ENCODE results near the gene IL37. TPM values are rescaled to one million over a fixed set of nuclear protein-coding genes. Genes with fewer than 3 reads are reported as not detected.

The IL37 gene
- total and polyA plus RNA-seq, 2 experiments from 2014 or later = not detected

- Histone ChIP-seq H3K36me3 (ENCODE audit: insufficient read depth) (no peaks in the 10 kb centered on the region), H3K27ac (ENCODE audit: low read depth) (no peak overlapping the region), H3K27me3 (ENCODE audit: insufficient read depth) (no peaks in the 10 kb centered on the region), H3K9me2 (ENCODE audit: insufficient read depth) (no peaks in the 10 kb centered on the region), H4K20me1 (replicated peaks; ENCODE audit: insufficient read depth) (no peaks in the 10 kb centered on the region), H2AFZ (no peak overlapping the region), H3K4me2 (no peak overlapping the region), H3K4me3 (no peak overlapping the region), H3K4me1 (ENCODE audit: insufficient read depth) (no peaks in the 10 kb centered on the region), H3K79me2 (replicated peaks; ENCODE audit: insufficient read depth) (no peaks in the 10 kb centered on the region), H3F3A (replicated peaks; ENCODE audit: low read depth) (no peaks in the 10 kb centered on the region)
- ATAC-seq (no peak), DNase-seq (ENCODE audit: low spot score) (no peak)
- Mint-ChIP-seq H3K4me1 (peaks cover 4% of the 10 kb centered on the region), H3K27ac (no peak overlapping the region), H3K9me3 (no peaks in the 10 kb centered on the region), H3K4me3 (no peak overlapping the region), H3K36me3 (ENCODE audit: low read depth) (no peaks in the 10 kb centered on the region), H3K27me3 (ENCODE audit: insufficient read depth, low read depth, poor library complexity) (no peaks in the 10 kb centered on the region)
- TF ChIP-seq EZH2 (IDR thresholded peaks at IDR 0.05; ENCODE audit: low read depth, unreplicated experiment) (no peak), STAT1 (IDR thresholded peaks at IDR 0.05; ENCODE audit: unreplicated experiment) (no peak), ZNF331 (CRISPR knock-in tag; IDR thresholded peaks at IDR 0.05; ENCODE audit: low read depth) (no peak), POLR2AphosphoS5 (IDR thresholded peaks at IDR 0.05; ENCODE audit: low read depth) (no peak), NANOG (IDR thresholded peaks at IDR 0.05; ENCODE audit: borderline replicate concordance) (no peak), JUNB (IDR thresholded peaks at IDR 0.05; ENCODE audit: unreplicated experiment) (no peak), CREB1 (CRISPR knock-in tag; IDR thresholded peaks at IDR 0.05; ENCODE audit: low read depth) (no peak)
These were observed 15.7 kb downstream of the IL37 start for GRCh38 chr2:112926707-112927106.

GRCh38 chr2:112927745-112928144 is 16.8 kb downstream of the IL37 start:
- Mint-ChIP-seq H3K27ac (no peak overlapping the region), H3K9me3 (no peaks in the 10 kb centered on the region), H3K4me3 (no peak overlapping the region), H3K4me1 (peaks cover 4% of the 10 kb centered on the region), H3K27me3 (ENCODE audit: insufficient read depth, low read depth, poor library complexity) (no peaks in the 10 kb centered on the region), H3K36me3 (ENCODE audit: low read depth) (no peaks in the 10 kb centered on the region)
- Histone ChIP-seq H3K27ac (ENCODE audit: low read depth) (no peak overlapping the region), H3K4me3 (no peak overlapping the region), H3K4me2 (no peak overlapping the region), H3K4me1 (ENCODE audit: insufficient read depth) (no peaks in the 10 kb centered on the region), H3F3A (replicated peaks; ENCODE audit: low read depth) (no peaks in the 10 kb centered on the region), H3K9me2 (ENCODE audit: insufficient read depth) (no peaks in the 10 kb centered on the region), H3K36me3 (ENCODE audit: insufficient read depth) (no peaks in the 10 kb centered on the region), H3K27me3 (ENCODE audit: insufficient read depth) (no peaks in the 10 kb centered on the region), H4K20me1 (replicated peaks; ENCODE audit: insufficient read depth) (no peaks in the 10 kb centered on the region), H3K79me2 (replicated peaks; ENCODE audit: insufficient read depth) (no peaks in the 10 kb centered on the region), H2AFZ (no peak overlapping the region)
- no peak for ATAC-seq
- no peak for DNase-seq (ENCODE audit: low spot score)
- TF ChIP-seq JUNB (IDR thresholded peaks at IDR 0.05; ENCODE audit: unreplicated experiment) = no peak
- TF ChIP-seq STAT1 (IDR thresholded peaks at IDR 0.05; ENCODE audit: unreplicated experiment) = no peak
- no peak for TF ChIP-seq NANOG (IDR thresholded peaks at IDR 0.05; ENCODE audit: borderline replicate concordance)
- TF ChIP-seq EZH2 (IDR thresholded peaks at IDR 0.05; ENCODE audit: low read depth, unreplicated experiment) = no peak
- TF ChIP-seq CTCF (conservative IDR thresholded peaks at IDR 0.05; ENCODE audit: low read depth in 2 of 2) = no peak
- TF ChIP-seq POLR2AphosphoS5 (IDR thresholded peaks at IDR 0.05; ENCODE audit: low read depth) = no peak
- no peak for TF ChIP-seq ZNF331 (CRISPR knock-in tag; IDR thresholded peaks at IDR 0.05; ENCODE audit: low read depth)
- TF ChIP-seq ETS1 (IDR thresholded peaks at IDR 0.05) = no peak
- no peak for TF ChIP-seq ZNF114 (CRISPR knock-in tag; IDR thresholded peaks at IDR 0.05)
- no peak for TF ChIP-seq ZNF462 (CRISPR knock-in tag; IDR thresholded peaks at IDR 0.05)
- no peak for TF ChIP-seq EZH2phosphoT487 (IDR thresholded peaks at IDR 0.05; ENCODE audit: unreplicated experiment)
- no peak for TF ChIP-seq CREB1 (CRISPR knock-in tag; IDR thresholded peaks at IDR 0.05; ENCODE audit: low read depth)
